ENCODE measurements around the gene FFAR4.

- no peak for TF ChIP-seq CTCF (IDR thresholded peaks at IDR 0.05)
- TF ChIP-seq ZFX (IDR thresholded peaks at IDR 0.05; ENCODE audit: borderline replicate concordance), result no peak
Measured at GRCh38 chr10:93559490-93559889, 7.0 kb upstream of the FFAR4 start.

Measured in 22Rv1 (cell line).